ENCODE data around the gene SGIP1. TPM values are rescaled to one million over a fixed set of nuclear protein-coding genes. Genes with fewer than 3 reads are reported as not detected.

SGIP1 gene
- total RNA-seq, 2 experiments from 2014 or later = not detected

GRCh38 chr1:66506393-66506687 lies 27.6 kb upstream of the SGIP1 start:
- ATAC-seq = no peak
- no peak for DNase-seq
- Mint-ChIP-seq H3K27me3 (peaks cover 40% of the 10 kb centered on the region), H3K4me1 (no peaks in the 10 kb centered on the region), H3K36me3 (no peaks in the 10 kb centered on the region), H3K27ac (no peak overlapping the region), H3K9me3 (ENCODE audit: low read depth) (no peaks in the 10 kb centered on the region), H3K4me3 (no peak overlapping the region)
- CTCF ChIA-PET = interaction anchor here (1.4 kb wide), 1 partner anchor 9 kb away, joined by 3 read pairs; no protein-coding TSS in a partner anchor

- Mint-ChIP-seq H3K4me3 (no peak overlapping the region), H3K36me3 (no peaks in the 10 kb centered on the region), H3K27ac (no peak overlapping the region), H3K9me3 (ENCODE audit: low read depth) (no peaks in the 10 kb centered on the region), H3K4me1 (no peaks in the 10 kb centered on the region), H3K27me3 (peaks cover 38% of the 10 kb centered on the region)
- CTCF ChIA-PET = no interaction called here
- ATAC-seq (no peak), DNase-seq (no peak)
Observed at GRCh38 chr1:66506991-66507390, 27.0 kb upstream of the SGIP1 start.

GRCh38 chr1:66510407-66510806 lies 23.5 kb upstream of the SGIP1 start:
- H3K4me1 Mint-ChIP-seq = no peaks in the 10 kb centered on the region
- no peak overlapping the region for H3K4me3 Mint-ChIP-seq
- peaks cover 41% of the 10 kb centered on the region for H3K27me3 Mint-ChIP-seq
- DNase-seq (no peak), ATAC-seq (no peak)
- H3K36me3 Mint-ChIP-seq = no peaks in the 10 kb centered on the region
- H3K9me3 Mint-ChIP-seq (ENCODE audit: low read depth) = no peaks in the 10 kb centered on the region
- CTCF ChIA-PET = no interaction called here
- H3K27ac Mint-ChIP-seq = no peak overlapping the region

- DNase-seq (no peak), ATAC-seq (no peak)
- no peaks in the 10 kb centered on the region for H3K4me1 Mint-ChIP-seq
- H3K36me3 Mint-ChIP-seq = no peaks in the 10 kb centered on the region
- CTCF ChIA-PET = no interaction called here
- H3K27me3 Mint-ChIP-seq = peaks cover 43% of the 10 kb centered on the region
- H3K27ac Mint-ChIP-seq = no peak overlapping the region
- no peak overlapping the region for H3K4me3 Mint-ChIP-seq
- no peaks in the 10 kb centered on the region for H3K9me3 Mint-ChIP-seq (ENCODE audit: low read depth)
Observed at GRCh38 chr1:66511118-66511517, 22.8 kb upstream of the SGIP1 start.

- DNase-seq (no peak), ATAC-seq (no peak)
- peaks cover 43% of the 10 kb centered on the region for H3K27me3 Mint-ChIP-seq
- H3K27ac Mint-ChIP-seq = no peak overlapping the region
- H3K4me1 Mint-ChIP-seq = no peaks in the 10 kb centered on the region
- H3K36me3 Mint-ChIP-seq = no peaks in the 10 kb centered on the region
- CTCF ChIA-PET = no interaction called here
- no peak overlapping the region for H3K4me3 Mint-ChIP-seq
- no peaks in the 10 kb centered on the region for H3K9me3 Mint-ChIP-seq (ENCODE audit: low read depth)
Observed at GRCh38 chr1:66517959-66518358, 16.0 kb upstream of the SGIP1 start.

- Mint-ChIP-seq H3K27ac (no peak overlapping the region), H3K4me1 (no peaks in the 10 kb centered on the region), H3K9me3 (ENCODE audit: low read depth) (no peaks in the 10 kb centered on the region), H3K4me3 (no peak overlapping the region), H3K27me3 (peaks cover 36% of the 10 kb centered on the region), H3K36me3 (no peaks in the 10 kb centered on the region)
- DNase-seq (no peak), ATAC-seq (no peak)
- CTCF ChIA-PET = no interaction called here
Observed at GRCh38 chr1:66518654-66519053, 15.3 kb upstream of the SGIP1 start.

GRCh38 chr1:66519992-66520391 lies 14.0 kb upstream of the SGIP1 start:
- no peak overlapping the region for H3K27ac Mint-ChIP-seq
- H3K9me3 Mint-ChIP-seq (ENCODE audit: low read depth) = no peaks in the 10 kb centered on the region
- H3K27me3 Mint-ChIP-seq = peaks cover 29% of the 10 kb centered on the region
- DNase-seq (no peak), ATAC-seq (no peak)
- no peaks in the 10 kb centered on the region for H3K4me1 Mint-ChIP-seq
- no peak overlapping the region for H3K4me3 Mint-ChIP-seq
- no peaks in the 10 kb centered on the region for H3K36me3 Mint-ChIP-seq
- CTCF ChIA-PET = no interaction called here

- Mint-ChIP-seq H3K4me3 (no peak overlapping the region), H3K9me3 (ENCODE audit: low read depth) (no peaks in the 10 kb centered on the region), H3K27ac (no peak overlapping the region), H3K27me3 (peaks cover 27% of the 10 kb centered on the region), H3K4me1 (no peaks in the 10 kb centered on the region), H3K36me3 (no peaks in the 10 kb centered on the region)
- DNase-seq (no peak), ATAC-seq (no peak)
- CTCF ChIA-PET = no interaction called here
Observed at GRCh38 chr1:66520655-66521054, 13.3 kb upstream of the SGIP1 start.

GRCh38 chr1:66521721-66522365 lies 12.1 kb upstream of the SGIP1 start:
- Mint-ChIP-seq H3K9me3 (ENCODE audit: low read depth) (no peaks in the 10 kb centered on the region), H3K4me1 (no peaks in the 10 kb centered on the region), H3K27me3 (peaks cover 22% of the 10 kb centered on the region), H3K27ac (no peak overlapping the region), H3K36me3 (no peaks in the 10 kb centered on the region), H3K4me3 (no peak overlapping the region)
- CTCF ChIA-PET = interaction anchor here (0.9 to 2.3 kb wide), 2 partner anchors 18 to 104 kb away, joined by 3 to 6 read pairs; no protein-coding TSS in a partner anchor
- ATAC-seq = no peak
- no peak for DNase-seq

- H3K4me1 Mint-ChIP-seq = no peaks in the 10 kb centered on the region
- no peaks in the 10 kb centered on the region for H3K36me3 Mint-ChIP-seq
- no peak overlapping the region for H3K27ac Mint-ChIP-seq
- H3K4me3 Mint-ChIP-seq = no peak overlapping the region
- ATAC-seq (no peak), DNase-seq (no peak)
- peaks cover 22% of the 10 kb centered on the region for H3K27me3 Mint-ChIP-seq
- no peaks in the 10 kb centered on the region for H3K9me3 Mint-ChIP-seq (ENCODE audit: low read depth)
- CTCF ChIA-PET = interaction anchor here (2.3 kb wide), 1 partner anchor 19 kb away, joined by 6 read pairs; no protein-coding TSS in a partner anchor
Observed at GRCh38 chr1:66523562-66523961, 10.4 kb upstream of the SGIP1 start.

GRCh38 chr1:66525086-66525485 lies 8.9 kb upstream of the SGIP1 start:
- Mint-ChIP-seq H3K27me3 (peaks cover 27% of the 10 kb centered on the region), H3K9me3 (ENCODE audit: low read depth) (no peaks in the 10 kb centered on the region), H3K36me3 (no peaks in the 10 kb centered on the region), H3K4me3 (no peak overlapping the region), H3K27ac (no peak overlapping the region), H3K4me1 (no peaks in the 10 kb centered on the region)
- CTCF ChIA-PET = no interaction called here
- no peak for ATAC-seq
- DNase-seq = no peak

GRCh38 chr1:66526036-66526435 lies 7.9 kb upstream of the SGIP1 start:
- CTCF ChIA-PET = interaction anchor here (0.5 kb wide), 1 partner anchor 14 kb away, joined by 3 read pairs; no protein-coding TSS in a partner anchor
- Mint-ChIP-seq H3K36me3 (no peaks in the 10 kb centered on the region), H3K9me3 (ENCODE audit: low read depth) (no peaks in the 10 kb centered on the region), H3K4me1 (no peaks in the 10 kb centered on the region), H3K4me3 (no peak overlapping the region), H3K27me3 (peaks cover 24% of the 10 kb centered on the region), H3K27ac (no peak overlapping the region)
- DNase-seq (no peak), ATAC-seq (no peak)

GRCh38 chr1:66526991-66527390 lies 7.0 kb upstream of the SGIP1 start:
- CTCF ChIA-PET = no interaction called here
- H3K9me3 Mint-ChIP-seq (ENCODE audit: low read depth) = no peaks in the 10 kb centered on the region
- DNase-seq (no peak), ATAC-seq (no peak)
- no peak overlapping the region for H3K4me3 Mint-ChIP-seq
- H3K36me3 Mint-ChIP-seq = no peaks in the 10 kb centered on the region
- peaks cover 1% of the 10 kb centered on the region for H3K4me1 Mint-ChIP-seq
- no peak overlapping the region for H3K27ac Mint-ChIP-seq
- H3K27me3 Mint-ChIP-seq = peaks cover 26% of the 10 kb centered on the region

- H3K27me3 Mint-ChIP-seq = peaks cover 29% of the 10 kb centered on the region
- no peak overlapping the region for H3K27ac Mint-ChIP-seq
- no peak for DNase-seq
- no peak for ATAC-seq
- CTCF ChIA-PET = no interaction called here
- no peaks in the 10 kb centered on the region for H3K36me3 Mint-ChIP-seq
- H3K4me1 Mint-ChIP-seq = peaks cover 5% of the 10 kb centered on the region
- no peaks in the 10 kb centered on the region for H3K9me3 Mint-ChIP-seq (ENCODE audit: low read depth)
- no peak overlapping the region for H3K4me3 Mint-ChIP-seq
Observed at GRCh38 chr1:66527686-66528085, 6.3 kb upstream of the SGIP1 start.

- H3K9me3 Mint-ChIP-seq (ENCODE audit: low read depth) = no peaks in the 10 kb centered on the region
- CTCF ChIA-PET = interaction anchor here (0.7 kb wide), 1 partner anchor 25 kb away, joined by 3 read pairs; no protein-coding TSS in a partner anchor
Observed at GRCh38 chr1:66528580-66528979, 5.4 kb upstream of the SGIP1 start.

More at GRCh38 chr1:66528580-66528979, 5.4 kb upstream of the SGIP1 start:
- ATAC-seq (no peak), DNase-seq (no peak)
- Mint-ChIP-seq H3K4me3 (no peak overlapping the region), H3K27me3 (peaks cover 38% of the 10 kb centered on the region), H3K36me3 (no peaks in the 10 kb centered on the region), H3K27ac (no peak overlapping the region), H3K4me1 (peaks cover 9% of the 10 kb centered on the region)

All from activated CD8-positive, alpha-beta memory T cell treated with anti-CD3 and anti-CD28 coated beads, Interleukin-2, amount 10 ng/mL, durations not matched to agents 7 days and 5 days (primary cell).